Midbrain (tissue), 1 donor: ENCODE data around the gene TMEM109.

ENCODE experiments used
- DNase-seq: peaks from one replicate; lab custom pipeline; 2025; lab: John Stamatoyannopoulos, UW

TMEM109 gene

GRCh38 chr11:60970890-60971289 is 56.9 kb downstream of the TMEM109 start:
- DNase-seq: no peak

- DNase-seq: no peak
Measured at GRCh38 chr11:60971520-60971919, 57.6 kb downstream of the TMEM109 start, which contains the start of gene CD6. Gene CD6 (plus strand): TSS chr11:60971680. CDS start chr11:60971866, 186 bp downstream.

GRCh38 chr11:60972182-60973030 is 58.4 kb downstream of the TMEM109 start:
- DNase-seq: no peak
